Mesenchymal stem cell (in vitro differentiated cells and primary cell): Measurements from ENCODE around the gene ZC3H18.

Experiments
- DNase-seq: peaks from one replicate; pipeline ENCODE4 v3.0.0-alpha.2; 2013
- H2AFZ ChIP-seq: one replicate; pipeline ENCODE4 v1.6.1; 2013; ENCODE audit warnings: low read depth, mild to moderate bottlenecking, control low read depth, inconsistent platforms, low read length, moderate library complexity
- H2AK5ac ChIP-seq: 2 replicates; pipeline ENCODE4 v1.6.1; 2013; ENCODE audit warnings: low read length, moderate library complexity, mild to moderate bottlenecking, inconsistent platforms; ENCODE audit not compliant: severe bottlenecking
- H2BK120ac ChIP-seq: one replicate; pipeline ENCODE4 v1.6.1; 2013; ENCODE audit warnings: low read depth, mild to moderate bottlenecking, inconsistent platforms, low read length, moderate library complexity
- H2BK12ac ChIP-seq, 2 experiments: one replicate each; pipeline ENCODE4 v1.6.1; 2013; ENCODE audit warnings: inconsistent platforms in 2 of 2, low read length in 2 of 2, mild to moderate bottlenecking in 2 of 2, moderate library complexity in 2 of 2, control low read depth in 1 of 2
- H2BK15ac ChIP-seq: one replicate; pipeline ENCODE4 v1.6.1; 2013; ENCODE audit warnings: mild to moderate bottlenecking, low read depth, inconsistent platforms; ENCODE audit not compliant: poor library complexity, severe bottlenecking
- H2BK5ac ChIP-seq: 2 replicates; pipeline ENCODE4 v1.6.1; 2013; ENCODE audit warnings: low read depth, mild to moderate bottlenecking, low read length, control low read depth, inconsistent platforms; ENCODE audit not compliant: poor library complexity, severe bottlenecking
- H3K14ac ChIP-seq, 2 experiments: one replicate each; pipeline ENCODE4 v1.6.1; 2013; ENCODE audit warnings: inconsistent platforms in 2 of 2, low read length in 2 of 2, control low read depth in 1 of 2, mild to moderate bottlenecking in 1 of 2, moderate library complexity in 1 of 2
- H3K18ac ChIP-seq, 2 experiments: one replicate each; pipeline ENCODE4 v1.6.1; 2013; ENCODE audit warnings: inconsistent platforms in 2 of 2, low read length in 2 of 2, control low read depth in 1 of 2, low read depth in 1 of 2, mild to moderate bottlenecking in 1 of 2
- H3K23ac ChIP-seq, 2 experiments: one replicate each; pipeline ENCODE4 v1.6.1; 2013; ENCODE audit warnings: inconsistent platforms in 2 of 2, low read length in 2 of 2, mild to moderate bottlenecking in 2 of 2, moderate library complexity in 2 of 2, control low read depth in 1 of 2
- H3K27ac ChIP-seq: 2 replicates; pipeline ENCODE4 v1.5.1; 2013; ENCODE audit warnings: mild to moderate bottlenecking, moderate library complexity, low read length, control low read depth, inconsistent platforms; ENCODE audit not compliant: poor library complexity, severe bottlenecking
- H3K27me3 ChIP-seq, 2 experiments: 2 replicates each; pipeline versions ENCODE4 v1.6.1 to v1.7.0; 2013; ENCODE audit warnings: low read length in 2 of 2, mild to moderate bottlenecking in 2 of 2, moderate library complexity in 2 of 2, control low read depth in 1 of 2, inconsistent platforms in 1 of 2; ENCODE audit not compliant: control insufficient read depth in 1 of 2, insufficient read depth in 1 of 2
- H3K36me3 ChIP-seq, 2 experiments: 2 replicates each; pipeline versions ENCODE4 v1.6.1 to v1.7.0; 2013; ENCODE audit warnings: low read length in 2 of 2, control low read depth in 1 of 2, inconsistent platforms in 1 of 2, low read depth in 1 of 2, mild to moderate bottlenecking in 1 of 2; ENCODE audit not compliant: insufficient read depth in 2 of 2, control insufficient read depth in 1 of 2
- H3K4ac ChIP-seq, 2 experiments: one replicate each; pipeline ENCODE4 v1.6.1; 2013; ENCODE audit warnings: inconsistent platforms in 2 of 2, low read length in 2 of 2, mild to moderate bottlenecking in 2 of 2, moderate library complexity in 2 of 2, control low read depth in 1 of 2, low read depth in 1 of 2
- H3K4me1 ChIP-seq: 2 replicates; pipeline ENCODE4 v1.6.1; 2013; ENCODE audit warnings: low read depth, low read length, control low read depth; ENCODE audit not compliant: control insufficient read depth, insufficient read depth
- H3K4me2 ChIP-seq: 2 replicates; pipeline ENCODE4 v1.6.1; 2013; ENCODE audit warnings: low read length, mild to moderate bottlenecking, inconsistent platforms; ENCODE audit not compliant: poor library complexity, severe bottlenecking
- H3K4me3 ChIP-seq, 2 experiments: 2 replicates each; pipeline versions ENCODE4 v1.5.1 to v1.7.0; 2013; ENCODE audit warnings: low read length in 2 of 2, mild to moderate bottlenecking in 2 of 2, control low read depth in 1 of 2, low read depth in 1 of 2; ENCODE audit not compliant: insufficient read depth in 1 of 2
- H3K79me1 ChIP-seq: replicated peaks from 2 replicates; pipeline ENCODE4 v1.6.1; 2013; ENCODE audit warnings: mild to moderate bottlenecking, control low read depth, low read length, inconsistent platforms; ENCODE audit not compliant: poor library complexity, severe bottlenecking
- H3K9ac ChIP-seq: 2 replicates; pipeline ENCODE4 v1.7.0; 2013; ENCODE audit warnings: mild to moderate bottlenecking, low read length, moderate library complexity
- H3K9me3 ChIP-seq: 2 replicates; pipeline ENCODE4 v1.7.0; 2013; ENCODE audit warnings: mild to moderate bottlenecking, low read length; ENCODE audit not compliant: control insufficient read depth
- H4K8ac ChIP-seq: one replicate; pipeline ENCODE4 v1.6.1; 2013; ENCODE audit warnings: inconsistent platforms, mild to moderate bottlenecking, low read length, moderate library complexity
- H4K91ac ChIP-seq: one replicate; pipeline ENCODE4 v1.6.1; 2013; ENCODE audit warnings: mild to moderate bottlenecking, low read length, inconsistent platforms
- WGBS: methylation state at CpG from one replicate; pipeline ENCODE4 v1.1.7; 2013; ENCODE audit warnings: mixed read lengths; 5-methylcytosine and 5-hydroxymethylcytosine counted together

Gene ZC3H18

DNA sequence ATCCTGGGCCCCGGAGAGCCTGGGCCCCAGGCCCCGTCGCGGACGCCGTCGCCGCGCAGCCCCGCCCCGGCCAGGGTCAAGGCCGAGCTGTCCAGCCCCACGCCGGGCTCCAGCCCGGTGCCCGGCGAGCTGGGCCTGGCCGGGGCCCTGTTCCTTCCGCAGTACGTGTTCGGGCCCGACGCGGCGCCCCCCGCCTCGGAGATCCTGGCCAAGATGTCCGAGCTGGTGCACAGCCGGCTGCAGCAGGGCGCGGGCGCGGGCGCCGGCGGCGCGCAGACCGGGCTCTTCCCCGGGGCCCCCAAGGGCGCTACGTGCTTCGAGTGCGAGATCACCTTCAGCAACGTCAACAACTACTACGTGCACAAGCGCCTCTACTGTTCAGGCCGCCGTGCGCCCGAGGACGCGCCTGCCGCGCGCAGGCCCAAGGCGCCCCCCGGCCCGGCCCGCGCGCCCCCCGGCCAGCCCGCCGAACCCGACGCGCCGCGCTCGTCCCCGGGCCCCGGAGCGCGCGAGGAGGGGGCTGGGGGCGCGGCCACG, 36.8 kb upstream of the ZC3H18 start:
- Histone ChIP-seq H4K91ac (peak overlapping the region; percentile 99), H3K36me3 (peaks cover 0 to 45% of the 10 kb centered on the region in 2 experiments), H3K4ac (peak overlapping the region; percentile 80 to 86), H2AFZ (peak overlapping the region; percentile 33), H3K27me3 (peaks cover 5 to 7% of the 10 kb centered on the region in 2 experiments), H3K79me1 (peaks cover 6% of the 10 kb centered on the region), H3K4me1 (peaks cover 28% of the 10 kb centered on the region), H2BK120ac (peak overlapping the region; percentile 93), H3K14ac (peak overlapping the region; percentile 13 to 65), H2BK5ac (no peak overlapping the region), H3K9me3 (no peaks in the 10 kb centered on the region), H3K23ac (no peak overlapping the region), H2BK12ac (no peak overlapping the region), H2AK5ac (no peak overlapping the region), H3K4me3 (peak overlapping the region in 1 of 2 experiments; percentile 65), H3K27ac (no peak overlapping the region), H2BK15ac (peak overlapping the region; percentile 62), H3K9ac (peak overlapping the region; percentile 41), H3K18ac (peak overlapping the region; percentile 92 to 96), H3K4me2 (peak overlapping the region; percentile 62), H4K8ac (peak overlapping the region; percentile 96)
- WGBS = 12% methylated on average over 58 of the region's 79 CpGs
- peak; percentile 32 for DNase-seq

DNA sequence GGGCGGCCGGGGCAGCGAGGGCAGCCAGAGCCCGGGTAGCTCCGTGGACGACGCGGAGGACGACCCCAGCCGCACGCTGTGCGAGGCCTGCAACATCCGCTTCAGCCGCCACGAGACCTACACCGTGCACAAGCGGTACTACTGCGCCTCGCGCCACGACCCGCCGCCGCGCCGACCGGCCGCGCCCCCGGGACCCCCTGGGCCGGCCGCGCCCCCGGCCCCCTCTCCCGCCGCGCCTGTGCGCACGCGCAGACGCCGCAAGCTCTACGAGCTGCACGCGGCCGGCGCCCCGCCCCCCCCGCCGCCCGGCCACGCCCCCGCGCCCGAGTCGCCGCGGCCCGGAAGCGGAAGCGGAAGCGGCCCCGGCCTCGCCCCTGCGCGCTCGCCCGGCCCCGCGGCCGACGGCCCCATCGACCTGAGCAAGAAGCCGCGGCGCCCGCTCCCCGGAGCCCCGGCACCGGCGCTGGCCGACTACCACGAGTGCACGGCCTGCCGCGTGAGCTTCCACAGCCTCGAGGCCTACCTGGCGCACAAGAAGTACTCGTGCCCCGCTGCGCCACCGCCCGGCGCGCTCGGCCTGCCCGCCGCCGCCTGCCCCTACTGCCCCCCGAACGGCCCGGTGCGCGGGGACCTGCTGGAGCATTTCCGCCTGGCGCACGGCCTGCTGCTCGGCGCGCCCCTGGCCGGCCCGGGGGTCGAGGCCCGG, 36.1 kb upstream of the ZC3H18 start:
- Histone ChIP-seq H3K9me3 (no peaks in the 10 kb centered on the region), H3K79me1 (peaks cover 6% of the 10 kb centered on the region), H2BK120ac (peak overlapping the region; percentile 94), H2BK5ac (no peak overlapping the region), H3K18ac (peak overlapping the region; percentile 92 to 99), H3K27ac (no peak overlapping the region), H4K8ac (peak overlapping the region; percentile 98), H3K4me1 (peaks cover 28% of the 10 kb centered on the region), H2BK12ac (no peak overlapping the region), H2AK5ac (no peak overlapping the region), H3K4me2 (peak overlapping the region; percentile 60), H3K36me3 (peaks cover 0 to 40% of the 10 kb centered on the region in 2 experiments), H3K23ac (no peak overlapping the region), H3K14ac (peak overlapping the region; percentile 46 to 65), H3K4ac (peak overlapping the region; percentile 80 to 86), H3K27me3 (peaks cover 10 to 13% of the 10 kb centered on the region in 2 experiments), H3K9ac (peak overlapping the region; percentile 74), H2BK15ac (peak overlapping the region; percentile 99), H3K4me3 (peak overlapping the region; percentile 74 to 75), H2AFZ (peak overlapping the region; percentile 33), H4K91ac (peak overlapping the region; percentile 99)
- peak; percentile 43 for DNase-seq
- 1% methylated on average over 57 of the region's 114 CpGs for WGBS

DNA sequence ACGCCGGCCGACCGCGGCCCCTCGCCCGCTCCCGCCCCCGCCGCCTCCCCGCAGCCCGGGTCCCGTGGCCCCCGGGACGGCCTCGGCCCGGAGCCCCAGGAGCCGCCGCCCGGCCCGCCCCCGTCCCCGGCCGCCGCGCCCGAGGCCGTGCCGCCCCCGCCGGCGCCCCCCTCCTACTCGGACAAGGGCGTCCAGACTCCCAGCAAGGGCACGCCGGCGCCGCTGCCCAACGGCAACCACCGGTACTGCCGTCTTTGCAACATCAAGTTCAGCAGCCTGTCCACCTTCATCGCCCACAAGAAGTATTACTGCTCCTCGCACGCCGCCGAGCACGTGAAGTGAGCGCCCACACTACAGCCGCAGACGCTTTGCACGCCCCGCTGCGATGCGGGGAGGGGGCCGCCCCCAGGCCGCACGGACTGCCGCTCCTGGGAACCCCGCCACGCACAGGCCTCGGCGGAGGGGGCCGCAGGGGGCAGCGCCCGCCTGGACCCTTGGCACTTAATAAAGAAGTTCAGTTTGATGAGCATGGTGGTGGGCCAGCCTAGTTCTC, 35.5 kb upstream of the ZC3H18 start:
- Histone ChIP-seq H2BK15ac (no peak overlapping the region), H2AFZ (no peak overlapping the region), H2AK5ac (no peak overlapping the region), H3K9ac (peak overlapping the region; percentile 49), H2BK5ac (no peak overlapping the region), H4K91ac (peak overlapping the region; percentile 97), H3K27ac (no peak overlapping the region), H3K9me3 (no peaks in the 10 kb centered on the region), H3K18ac (peak overlapping the region in 1 of 2 experiments; percentile 77), H3K4me2 (peak overlapping the region; percentile 74), H3K4me3 (peak overlapping the region; percentile 74 to 75), H3K79me1 (peaks cover 6% of the 10 kb centered on the region), H4K8ac (peak overlapping the region; percentile 98), H3K4ac (peak overlapping the region; percentile 64 to 76), H2BK12ac (no peak overlapping the region), H3K36me3 (peaks cover 0 to 34% of the 10 kb centered on the region in 2 experiments), H2BK120ac (peak overlapping the region; percentile 94), H3K23ac (no peak overlapping the region), H3K27me3 (peaks cover 16 to 20% of the 10 kb centered on the region in 2 experiments), H3K14ac (peak overlapping the region in 1 of 2 experiments; percentile 19), H3K4me1 (peaks cover 28% of the 10 kb centered on the region)
- 30% methylated on average over 36 of the region's 65 CpGs for WGBS
- peak; percentile 52 for DNase-seq
